ENCODE measurements around the gene CDK2.
"Not testable (repeated sequence)": the region's sequence is repeated elsewhere in the genome, so short reads cannot be mapped to it uniquely, and the experiment has no call there.

GRCh38 chr12:55985976-55986375 lies 19.3 kb downstream of the CDK2 start:
- TF ChIP-seq LEF1 (IDR thresholded peaks at IDR 0.05; ENCODE audit: borderline replicate concordance); SP1 (IDR thresholded peaks at IDR 0.05); SUZ12 (IDR thresholded peaks at IDR 0.05); FOXA1 (IDR thresholded peaks at IDR 0.05); FOXM1 (IDR thresholded peaks at IDR 0.05; ENCODE audit: borderline replicate concordance); BHLHE40 (IDR thresholded peaks at IDR 0.05; ENCODE audit: borderline replicate concordance): not testable (repeated sequence)
